BE2C (cell line): ENCODE results near the gene AMBRA1.

Source experiments
- DNase-seq: peaks from one replicate; pipeline ENCODE4 v3.0.0-alpha.2; 2020
- H3K27me3 ChIP-seq: fragments of 250-450 bp; sonication (Bioruptor Pico); 2 replicates; pipeline ENCODE4 v1.5.1; 2020; ENCODE audit warnings: mild to moderate bottlenecking
- H3K36me3 ChIP-seq: fragments of 250-450 bp; sonication (Bioruptor Pico); 2 replicates; pipeline ENCODE4 v1.5.1; 2020; ENCODE audit warnings: mild to moderate bottlenecking
- H3K4me1 ChIP-seq: fragments of 250-450 bp; sonication (Bioruptor Pico); 2 replicates; pipeline ENCODE4 v1.5.1; 2020
- H3K4me3 ChIP-seq: 2 replicates; pipeline ENCODE4 v1.5.1; 2011; ENCODE audit warnings: low read depth, low read length
- H3K9me3 ChIP-seq: fragments of 250-450 bp; sonication (Bioruptor Pico); 2 replicates; pipeline ENCODE4 v1.5.1; 2020
- CTCF ChIP-seq: IDR thresholded peaks from 2 replicates; pipeline ENCODE4 v1.5.1; 2012; ENCODE audit warnings: mild to moderate bottlenecking, low read depth, low read length

Gene AMBRA1

GRCh38 chr11:46391578-46392420, 202.0 kb downstream of the AMBRA1 start, which contains the start of gene CHRM4:
TSS of gene CHRM4 (minus strand) at chr11:46391776. CDS start at chr11:46386557, 5,219 bp downstream.
- peak within 1 kb of the TSS; percentile 28 for H3K4me3 ChIP-seq
- peak; percentile 19 for TF ChIP-seq CTCF
- H3K36me3 ChIP-seq: no peaks in the 10 kb centered on the region
- H3K9me3 ChIP-seq: no peaks in the 10 kb centered on the region
- H3K4me1 ChIP-seq: no peaks in the 10 kb centered on the region
- peaks cover 30% of the 10 kb centered on the region for H3K27me3 ChIP-seq
- DNase-seq: peak; percentile 71

- Histone ChIP-seq H3K36me3 (no peaks in the 10 kb centered on the region), H3K27me3 (peaks cover 30% of the 10 kb centered on the region), H3K4me1 (no peaks in the 10 kb centered on the region), H3K9me3 (no peaks in the 10 kb centered on the region), H3K4me3 (no peak overlapping the region; the same call in 1 of the 2 replicates)
- no peak for TF ChIP-seq CTCF
- no peak for DNase-seq
Measured at GRCh38 chr11:46391186-46391577, 202.6 kb downstream of the AMBRA1 start.

GRCh38 chr11:46390331-46391171, 203.3 kb downstream of the AMBRA1 start:
- H3K4me3 ChIP-seq: 0 out of 2 replicates have a peak overlapping the region, but pooled peaks have one; percentile 52

GRCh38 chr11:46389450-46390330, 204.1 kb downstream of the AMBRA1 start:
- Histone ChIP-seq H3K4me3 (peak overlapping the region; percentile 52), H3K9me3 (no peaks in the 10 kb centered on the region), H3K27me3 (peaks cover 30% of the 10 kb centered on the region), H3K36me3 (no peaks in the 10 kb centered on the region), H3K4me1 (no peaks in the 10 kb centered on the region)
- TF ChIP-seq CTCF: peak; percentile 56
- DNase-seq: peak; percentile 81

More at GRCh38 chr11:46390331-46391171, 203.3 kb downstream of the AMBRA1 start:
- Histone ChIP-seq H3K36me3 (no peaks in the 10 kb centered on the region), H3K4me1 (no peaks in the 10 kb centered on the region), H3K27me3 (peaks cover 30% of the 10 kb centered on the region), H3K9me3 (no peaks in the 10 kb centered on the region)
- no peak for TF ChIP-seq CTCF
- no peak for DNase-seq

GRCh38 chr11:46388619-46389449, 205.0 kb downstream of the AMBRA1 start:
- no peak overlapping the region for H3K4me3 ChIP-seq
- H3K27me3 ChIP-seq: peaks cover 30% of the 10 kb centered on the region
- no peaks in the 10 kb centered on the region for H3K9me3 ChIP-seq
- no peaks in the 10 kb centered on the region for H3K4me1 ChIP-seq
- TF ChIP-seq CTCF: no peak
- DNase-seq: no peak
- no peaks in the 10 kb centered on the region for H3K36me3 ChIP-seq
